NCI-H146 treated with DMSO at 0.1 percent for 48 hours (cell line): Measurements from ENCODE around the gene HDGF.
A peak's percentile ranks its signal among the peaks of the same experiment; 100 is the strongest.

ENCODE experiments used
- DNase-seq: peaks from one replicate; lab custom pipeline; 2025; ENCODE audit not compliant: unreplicated experiment; lab: John Stamatoyannopoulos, UW

HDGF gene

DNA sequence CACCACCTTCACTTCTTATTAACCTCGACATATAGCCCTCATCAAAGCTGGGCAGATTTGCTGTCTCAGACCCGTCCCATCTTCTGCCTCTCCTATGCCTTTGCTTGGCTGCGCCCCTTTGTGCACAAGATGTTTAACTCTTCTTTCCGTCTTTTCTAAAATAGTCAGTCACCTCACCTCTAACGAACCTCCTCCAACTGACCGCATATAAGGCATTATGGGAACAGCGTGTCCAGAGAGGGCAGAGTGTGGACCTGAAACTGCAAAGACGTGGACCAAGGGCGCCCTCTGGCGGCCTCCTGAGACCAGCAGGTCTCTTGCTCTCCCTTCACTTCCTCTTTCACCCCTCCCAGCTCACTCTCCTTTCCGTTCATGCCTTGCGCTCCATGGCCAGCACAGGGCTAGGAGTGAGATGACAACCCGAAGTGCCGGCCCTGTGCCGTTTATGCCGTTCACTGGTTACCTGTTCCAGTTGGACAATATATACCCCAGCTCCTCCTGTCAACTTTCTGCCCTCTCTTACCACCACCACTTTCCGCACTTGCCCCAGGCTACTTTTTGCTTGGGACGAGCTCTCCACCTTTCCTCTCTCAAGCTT, 25.7 kb downstream of the HDGF start:
- DNase-seq: peak; percentile 77

DNA sequence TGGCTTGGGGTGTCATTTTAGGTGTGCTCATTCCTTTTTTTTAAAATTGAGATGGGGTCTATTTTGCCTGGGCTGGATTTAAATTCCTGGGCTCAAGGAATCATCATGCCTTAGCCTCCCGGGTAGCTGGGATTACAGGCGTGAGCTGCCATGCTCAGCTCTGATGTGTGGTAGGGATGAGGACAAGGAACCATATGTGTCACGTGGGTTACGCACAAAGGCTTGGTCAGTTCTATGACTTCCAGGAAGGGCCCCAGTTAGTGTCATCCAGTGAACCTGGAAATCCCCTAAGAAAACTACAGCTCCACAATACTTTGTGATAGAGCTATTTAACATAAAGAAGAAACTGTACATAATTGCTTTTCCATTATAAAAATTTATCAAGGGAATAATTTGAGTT, 29.9 kb downstream of the HDGF start:
- no peak for DNase-seq

DNA sequence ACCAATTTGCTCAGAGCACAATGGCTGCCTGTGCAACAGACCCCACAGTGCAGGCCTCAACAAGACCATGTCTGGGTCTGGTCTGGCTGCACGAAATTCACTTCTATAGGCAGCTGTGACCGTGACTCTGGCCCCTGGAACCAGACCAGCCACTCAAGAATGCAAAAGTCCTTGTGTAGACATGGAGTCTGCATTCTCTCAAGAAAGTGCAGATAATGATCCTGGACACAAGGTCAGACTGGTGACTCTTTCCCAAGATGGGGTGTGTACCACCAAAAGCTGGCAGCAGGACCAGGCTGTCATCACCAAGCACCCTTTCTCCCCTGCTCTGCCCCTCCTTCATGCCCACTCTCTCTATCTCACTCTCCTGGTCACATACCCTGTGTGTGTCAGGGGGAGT, 30.3 kb downstream of the HDGF start:
- DNase-seq: no peak

DNA sequence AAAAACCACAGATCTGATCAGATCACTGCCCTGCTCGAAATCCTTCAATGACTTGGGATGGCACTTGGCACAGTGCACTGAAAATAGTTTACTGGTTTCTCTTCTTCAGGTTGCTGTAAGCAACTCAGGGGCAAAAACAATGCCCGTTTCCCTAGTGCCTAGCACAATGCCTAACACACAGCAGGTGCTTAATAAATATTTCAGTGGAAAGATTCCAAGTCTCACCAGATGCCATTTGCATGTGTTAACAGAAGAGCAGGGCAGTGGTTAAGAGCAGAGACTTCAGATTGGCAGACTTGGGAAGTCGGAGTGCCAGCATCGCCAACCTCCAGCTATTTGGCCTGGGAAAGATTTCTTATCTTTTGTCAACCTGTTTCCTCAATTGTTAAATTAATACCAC, 34.1 kb downstream of the HDGF start:
- no peak for DNase-seq

DNA sequence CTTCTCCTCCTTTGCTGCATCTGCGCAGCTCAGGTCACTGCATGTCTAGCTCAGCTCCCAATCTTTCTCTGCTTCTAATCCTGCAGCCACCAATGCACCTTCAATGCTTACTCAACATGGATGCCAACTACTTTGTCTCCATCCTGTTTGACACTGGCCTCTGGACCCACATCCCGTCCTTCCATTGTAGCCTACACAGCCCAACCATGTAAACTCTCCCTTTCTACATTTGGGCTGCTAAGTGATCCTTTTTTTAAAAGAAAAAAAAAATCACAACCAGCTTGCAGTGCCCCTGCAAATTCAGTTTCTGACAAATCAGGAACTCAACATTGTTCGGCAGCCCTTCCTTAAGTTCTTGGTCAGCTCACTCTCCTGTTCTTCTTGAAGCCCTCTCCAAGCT, 36.6 kb downstream of the HDGF start:
- DNase-seq: no peak

DNA sequence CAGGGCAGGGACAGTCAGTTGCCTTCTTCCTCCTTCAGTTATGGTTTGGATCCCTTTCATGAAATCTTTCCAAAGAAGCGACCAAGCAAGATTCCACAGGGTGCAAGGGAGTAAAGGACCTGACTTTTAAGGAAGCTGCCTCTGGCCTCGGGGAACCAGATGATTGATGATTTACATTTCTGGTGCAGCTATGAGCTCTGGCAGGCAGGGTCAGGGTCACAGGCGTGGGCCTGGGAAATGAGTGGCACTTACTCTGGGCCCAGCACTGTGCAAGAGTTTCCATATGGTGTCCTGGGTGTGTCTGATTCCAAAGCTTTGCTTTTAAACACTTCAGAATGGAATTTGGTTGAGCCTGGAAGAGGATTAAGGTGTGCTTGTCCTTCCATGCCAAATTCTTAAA, 38.8 kb downstream of the HDGF start:
- no peak for DNase-seq

DNA sequence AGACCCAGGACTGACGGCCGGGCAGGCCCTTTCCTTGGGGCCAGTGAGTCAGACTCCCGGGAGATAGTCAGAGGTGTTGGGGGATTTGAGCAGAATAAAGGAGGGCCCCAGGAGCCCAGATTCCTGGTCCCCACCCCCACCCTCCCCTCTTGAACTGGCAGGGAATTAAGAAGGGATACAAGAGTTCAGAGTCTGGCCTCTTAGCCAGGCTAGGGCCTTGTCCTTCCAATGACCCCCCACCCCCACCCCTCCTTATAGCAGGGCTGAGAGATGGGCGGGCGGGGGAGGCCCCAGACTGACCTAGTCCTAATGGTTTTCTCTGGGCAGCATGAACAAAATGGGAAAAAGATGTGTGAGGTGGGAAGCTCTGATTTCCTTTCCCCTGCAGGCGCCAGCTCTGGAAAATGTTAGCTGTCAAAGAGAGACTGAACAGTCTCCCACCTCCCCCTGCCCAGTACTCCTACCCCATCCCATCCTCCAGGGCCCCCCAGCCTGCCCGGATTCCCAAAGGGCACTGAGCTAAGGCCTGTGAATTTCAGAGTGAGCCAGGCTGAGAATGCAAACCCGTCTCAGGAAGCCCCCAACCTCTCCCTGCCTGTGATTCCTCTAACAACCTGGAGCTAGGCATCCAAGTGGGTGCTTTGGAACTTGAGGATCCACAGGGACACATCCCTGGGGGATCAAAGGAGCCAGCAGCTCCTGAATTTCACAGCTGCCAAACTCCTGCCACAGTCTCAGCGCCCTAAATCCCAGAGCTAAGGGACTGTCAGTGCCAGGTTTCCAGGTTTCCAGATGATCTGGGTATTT, 40.3 kb downstream of the HDGF start:
- no peak for DNase-seq

DNA sequence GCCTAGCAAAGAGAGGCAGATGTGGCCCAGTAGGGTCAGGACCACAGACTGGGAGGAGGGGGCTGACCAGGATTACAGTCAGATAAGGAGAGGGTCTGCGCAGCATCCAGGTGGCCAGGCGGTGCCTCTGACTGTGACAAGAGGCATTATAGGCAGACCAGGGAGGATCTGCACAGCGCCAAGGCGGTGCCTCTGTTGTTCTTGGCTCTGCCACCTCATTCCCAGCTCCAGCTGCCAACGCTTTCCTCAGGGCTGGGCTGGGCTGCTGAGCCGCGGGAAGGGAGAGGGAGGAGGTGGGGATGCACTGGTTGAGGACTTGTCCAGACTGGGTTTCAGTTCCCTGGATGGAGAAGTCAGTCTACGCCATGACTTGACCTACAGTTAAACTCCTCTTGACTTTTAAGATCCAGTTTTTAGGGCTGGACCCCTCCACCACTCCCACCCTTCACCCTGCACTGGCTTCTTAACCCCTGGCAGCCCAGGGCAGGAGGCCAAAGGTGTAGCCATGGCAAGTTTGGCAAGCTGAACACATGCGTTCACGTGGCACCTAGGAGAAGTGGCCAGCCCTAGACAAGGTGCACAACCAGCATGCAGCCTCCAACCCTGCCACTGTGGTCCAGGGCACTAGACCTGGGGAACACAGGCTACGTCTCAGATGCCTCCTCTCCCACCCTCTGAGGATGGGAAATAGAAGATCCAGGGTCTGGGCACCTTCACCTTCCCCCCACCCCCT, 41.6 kb downstream of the HDGF start:
- DNase-seq: no peak

DNA sequence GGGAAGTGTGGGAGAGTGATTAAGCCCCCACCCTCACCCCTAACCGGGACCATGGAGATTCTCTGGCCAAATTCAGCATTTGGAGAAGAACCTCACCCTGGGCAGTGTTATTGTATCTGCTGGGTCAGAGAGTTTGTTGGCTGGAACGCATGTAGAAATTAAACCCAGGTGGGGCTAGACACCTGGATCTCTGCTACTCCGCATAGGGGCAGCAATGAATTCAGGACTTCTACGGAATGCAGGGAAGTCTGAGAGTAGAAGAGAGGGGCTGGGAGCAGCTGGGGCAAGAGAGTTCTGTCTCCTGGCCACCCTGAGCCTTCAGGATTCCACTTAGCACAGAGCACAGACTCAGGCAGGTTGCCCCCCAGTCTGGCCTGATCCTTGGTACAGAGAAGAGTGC, 42.4 kb downstream of the HDGF start:
- no peak for DNase-seq

DNA sequence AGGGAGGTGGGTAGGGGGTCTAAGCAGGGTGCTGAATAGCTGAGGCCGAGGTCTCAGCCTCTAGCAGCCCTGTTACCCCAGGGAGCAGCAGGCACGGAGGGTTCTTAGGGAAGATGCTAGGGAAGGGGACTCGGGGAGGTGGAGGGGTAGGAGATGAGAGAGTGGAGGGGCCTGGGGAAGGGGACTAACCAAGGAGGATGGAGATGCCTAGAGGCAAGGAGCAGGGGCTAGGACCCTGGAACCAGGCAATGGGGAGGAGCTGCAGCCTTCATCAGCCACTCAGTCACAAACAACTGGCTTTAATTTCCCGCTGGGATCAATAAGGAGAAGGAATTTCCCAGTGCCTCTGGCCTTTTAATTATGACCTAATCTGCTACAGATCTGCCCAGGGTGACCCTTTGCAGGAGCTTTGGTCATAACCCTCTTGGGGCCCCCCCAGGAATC, 43.2 kb downstream of the HDGF start:
- no peak for DNase-seq

DNA sequence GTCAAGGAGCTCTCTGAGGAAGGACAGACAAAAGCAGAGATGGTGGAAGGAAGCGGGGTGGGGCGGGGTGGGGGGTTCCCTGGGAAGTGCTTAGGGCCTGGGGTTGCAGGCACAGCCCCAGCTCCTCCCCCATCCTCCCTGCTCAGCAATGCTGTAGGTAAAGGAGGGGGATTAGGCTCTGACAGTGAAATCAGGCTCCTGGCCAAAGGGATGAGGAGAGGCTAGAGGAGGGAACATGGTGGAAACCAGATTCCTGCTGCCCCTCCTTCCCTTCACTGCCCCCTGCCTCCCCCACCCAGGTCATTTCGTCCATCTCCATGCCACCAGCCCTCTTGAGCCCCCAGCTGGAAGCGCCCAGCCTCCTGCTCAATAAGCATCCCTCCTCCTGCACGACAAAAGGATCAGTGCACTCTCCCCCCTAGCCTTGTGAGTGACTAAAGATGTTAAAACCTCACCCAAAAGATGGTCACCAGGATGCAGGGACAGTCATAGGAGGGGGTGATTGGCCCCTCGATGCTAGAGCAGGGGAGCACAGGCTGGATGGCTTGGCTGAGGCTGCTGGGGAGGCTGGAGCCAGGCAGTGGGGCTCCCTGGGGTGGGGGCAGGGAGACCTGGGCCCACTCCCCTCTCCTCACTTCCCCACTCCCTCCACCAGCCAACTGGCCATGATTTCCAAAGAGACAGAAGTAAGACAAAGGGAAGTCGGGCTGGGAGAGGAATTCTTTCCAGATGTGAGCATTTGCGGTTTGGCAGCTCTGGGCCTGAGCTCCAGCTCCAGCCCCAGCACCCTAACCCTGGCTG, 43.9 kb downstream of the HDGF start:
- no peak for DNase-seq

DNA sequence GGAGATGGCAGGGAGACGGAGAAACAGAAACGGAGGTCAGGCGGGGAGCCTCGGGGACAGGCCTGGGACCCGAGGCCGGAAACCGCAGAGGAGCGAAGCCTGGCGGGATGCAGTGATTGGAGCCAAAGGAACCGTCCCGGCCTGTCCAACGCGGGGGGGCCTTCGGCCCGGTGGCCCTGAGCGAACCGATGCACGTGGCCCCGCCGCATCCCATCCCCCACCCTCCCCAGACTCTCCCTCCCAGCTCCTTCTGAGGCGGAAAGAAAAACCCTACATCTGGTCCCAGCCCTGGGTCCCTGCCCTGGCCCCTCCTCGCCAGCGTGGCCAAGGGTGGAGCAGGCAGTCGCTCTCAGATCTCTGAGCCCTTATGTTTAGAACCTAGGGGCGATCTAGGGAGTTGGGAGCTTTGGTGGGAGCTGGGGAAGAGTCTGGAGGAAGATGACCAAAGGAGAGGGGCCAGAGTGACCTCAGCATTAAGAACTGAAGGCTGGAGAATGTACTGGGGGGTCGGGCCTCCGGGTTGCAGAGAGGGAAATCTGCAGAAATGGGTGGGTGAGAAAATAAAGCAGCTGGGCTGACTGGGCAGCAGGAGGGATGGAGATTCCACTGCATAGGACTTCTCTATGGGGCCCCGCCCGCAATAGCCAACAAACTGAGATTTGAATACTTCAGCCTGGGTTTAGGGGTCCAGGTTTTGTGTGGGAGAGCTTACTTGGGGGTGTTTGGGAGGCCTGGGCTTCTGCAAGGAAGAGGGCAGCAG, 44.6 kb downstream of the HDGF start:
- no peak for DNase-seq

DNA sequence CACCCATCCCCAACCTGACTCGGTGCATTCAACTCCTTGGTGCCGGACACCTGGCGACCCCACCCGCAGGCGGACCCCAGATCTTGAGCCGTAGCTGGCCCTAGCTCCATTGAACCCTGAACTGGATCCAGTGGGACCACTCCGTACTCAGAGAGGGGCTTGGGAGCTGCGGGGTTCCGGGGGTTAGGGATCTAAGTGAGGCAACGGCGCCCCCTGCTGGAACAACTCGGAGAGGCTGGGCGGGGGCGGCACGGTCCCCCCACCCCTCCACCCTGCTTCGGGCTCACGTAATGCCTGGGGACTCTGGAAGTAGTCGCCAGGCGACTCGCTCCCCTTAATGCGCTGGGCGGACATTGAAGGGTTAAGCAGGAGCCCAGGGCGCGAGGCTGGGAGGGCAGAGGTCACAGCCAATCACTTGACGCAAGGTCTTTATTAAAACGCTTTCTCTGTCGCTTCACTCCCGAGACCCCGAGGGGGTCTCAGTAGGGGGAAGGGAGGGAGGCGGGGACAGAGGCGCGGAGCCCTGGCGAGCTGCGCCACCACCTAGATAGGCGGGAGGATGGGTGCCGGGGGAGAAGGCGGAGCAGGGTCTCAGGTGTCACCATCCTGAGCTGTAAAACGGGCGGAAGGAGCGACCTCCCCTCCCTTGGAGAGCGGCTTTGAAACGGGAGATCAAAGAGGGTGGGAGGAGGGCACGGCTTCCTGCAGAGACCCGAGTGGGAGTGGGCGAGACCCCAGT, 45.4 kb downstream of the HDGF start:
- DNase-seq: peak; percentile 54

DNA sequence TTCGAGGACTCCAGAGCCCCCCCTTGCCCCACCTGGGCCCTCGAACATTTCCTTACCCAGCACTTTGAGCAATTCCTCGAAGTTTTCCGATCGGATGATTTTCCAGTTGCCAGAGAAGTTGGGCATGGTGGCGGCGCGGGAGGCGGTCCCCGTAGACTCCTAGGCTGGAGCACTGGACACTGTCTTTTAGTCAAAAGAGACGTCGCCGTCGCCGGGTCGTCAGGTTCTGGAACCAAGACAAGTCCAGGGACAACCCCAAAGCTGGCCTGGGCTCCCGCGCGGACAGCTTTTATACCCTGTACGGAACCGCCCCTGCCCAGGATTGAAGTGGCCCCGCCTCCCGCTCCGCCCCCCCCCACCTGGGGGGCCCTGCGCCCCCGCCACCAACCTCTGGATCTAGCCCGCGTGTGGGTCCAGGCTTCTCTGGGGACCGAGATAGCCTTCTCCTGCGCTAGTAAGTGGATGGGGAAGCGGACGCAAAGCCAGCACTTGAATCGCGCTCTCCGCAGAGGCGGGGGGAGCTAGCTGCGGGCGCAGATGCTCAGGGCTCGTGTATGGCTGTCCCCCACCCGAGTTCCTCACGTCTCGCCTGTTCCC, 46.1 kb downstream of the HDGF start, which contains the start of gene CRABP2:
TSS of gene CRABP2 (minus strand) at position 263 of the 597 bp plus-strand sequence. CDS start at position 126, 137 bp downstream.
- DNase-seq: no peak

DNA sequence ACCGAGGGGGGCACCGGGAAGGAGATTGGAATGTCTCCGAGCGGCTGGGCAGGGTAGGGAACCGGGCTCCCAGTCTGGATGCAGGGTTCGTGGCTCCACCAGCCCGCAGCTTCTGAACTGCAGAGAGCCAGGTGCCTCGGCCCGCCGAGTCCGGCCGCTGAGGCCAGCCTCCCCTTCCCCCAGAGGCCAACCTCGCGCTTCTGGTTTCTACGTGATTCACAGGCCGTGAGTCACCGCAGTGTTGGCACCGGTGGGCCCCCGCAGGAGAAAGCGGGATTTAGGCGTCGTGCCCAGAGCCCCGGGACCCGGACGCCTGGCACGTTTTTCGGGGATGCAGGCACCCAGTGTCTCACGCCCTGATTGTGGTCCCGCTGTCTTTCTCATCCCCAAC, 46.5 kb downstream of the HDGF start:
- no peak for DNase-seq

DNA sequence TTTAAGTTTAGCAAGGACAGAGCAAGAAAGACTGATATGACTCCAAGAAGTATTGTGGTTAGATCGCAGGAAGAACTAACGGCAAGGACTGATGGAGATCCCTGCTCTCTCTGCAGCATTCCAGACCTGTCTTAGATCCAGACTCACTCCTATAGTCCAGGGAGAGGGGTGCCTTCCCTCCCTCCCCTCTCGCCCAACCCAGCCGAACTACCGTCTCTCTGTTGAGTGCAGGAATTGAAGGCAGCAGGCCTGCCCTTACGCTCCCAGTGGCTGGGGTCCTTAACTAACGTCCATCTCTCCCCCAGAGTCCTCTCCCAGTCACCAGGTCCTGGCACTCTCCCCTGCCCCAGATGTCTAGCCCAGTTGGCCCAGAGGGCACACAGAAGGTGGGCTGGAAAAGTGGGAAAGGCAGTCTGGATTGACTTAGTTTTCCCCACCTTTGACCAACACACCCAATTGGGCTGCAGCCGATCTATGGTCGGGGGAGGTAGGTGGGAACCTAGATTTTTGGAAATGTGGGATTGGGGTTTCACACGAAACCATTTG, 47.2 kb downstream of the HDGF start:
- no peak for DNase-seq

DNA sequence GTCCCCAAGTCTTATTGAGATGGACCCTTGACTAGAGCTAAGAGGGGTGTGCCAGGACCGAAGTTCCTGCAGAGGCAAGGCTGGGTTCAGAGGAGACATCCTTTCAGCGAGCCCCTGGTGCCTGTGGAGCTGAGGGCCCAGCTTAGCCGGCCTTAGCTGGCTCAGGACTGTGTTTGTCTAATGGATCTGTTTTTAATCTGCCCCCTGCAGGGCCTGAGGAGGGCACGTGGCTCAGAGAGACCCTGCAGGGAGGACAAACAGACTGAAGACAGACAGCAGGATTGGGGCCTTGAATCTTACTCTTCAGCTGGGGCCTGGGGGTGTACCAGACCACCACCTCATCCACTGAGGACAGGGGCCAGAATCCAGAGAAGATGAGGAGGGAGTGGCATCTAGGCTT, 47.7 kb downstream of the HDGF start:
- DNase-seq: peak; percentile 22

DNA sequence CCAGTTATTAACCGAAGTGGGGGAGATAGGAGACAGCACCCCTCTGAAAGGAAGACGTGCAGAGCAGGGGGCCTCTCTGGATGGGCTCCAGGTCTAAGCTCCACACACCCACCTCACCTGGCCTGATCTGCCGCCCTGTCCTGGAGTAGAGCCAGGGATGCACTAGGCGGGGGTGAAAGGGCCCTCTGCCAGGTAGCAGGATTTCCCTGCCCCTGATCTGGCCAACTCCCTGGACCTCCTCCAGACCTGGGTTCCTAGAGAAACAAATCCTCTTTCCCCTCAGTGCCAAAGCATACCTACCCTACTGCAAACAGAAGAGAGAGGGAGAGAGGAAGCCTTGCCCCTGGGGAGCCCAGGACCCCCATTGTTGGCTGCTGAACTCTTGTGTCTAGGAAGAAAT, 48.1 kb downstream of the HDGF start:
- no peak for DNase-seq
